ENCODE measurements around the gene CHEK2. TPM values are rescaled to one million over a fixed set of nuclear protein-coding genes. Genes with fewer than 3 reads are reported as not detected.

Gene CHEK2
- total RNA-seq, 1 experiment from 2014 or later, result 61.1 TPM

DNA sequence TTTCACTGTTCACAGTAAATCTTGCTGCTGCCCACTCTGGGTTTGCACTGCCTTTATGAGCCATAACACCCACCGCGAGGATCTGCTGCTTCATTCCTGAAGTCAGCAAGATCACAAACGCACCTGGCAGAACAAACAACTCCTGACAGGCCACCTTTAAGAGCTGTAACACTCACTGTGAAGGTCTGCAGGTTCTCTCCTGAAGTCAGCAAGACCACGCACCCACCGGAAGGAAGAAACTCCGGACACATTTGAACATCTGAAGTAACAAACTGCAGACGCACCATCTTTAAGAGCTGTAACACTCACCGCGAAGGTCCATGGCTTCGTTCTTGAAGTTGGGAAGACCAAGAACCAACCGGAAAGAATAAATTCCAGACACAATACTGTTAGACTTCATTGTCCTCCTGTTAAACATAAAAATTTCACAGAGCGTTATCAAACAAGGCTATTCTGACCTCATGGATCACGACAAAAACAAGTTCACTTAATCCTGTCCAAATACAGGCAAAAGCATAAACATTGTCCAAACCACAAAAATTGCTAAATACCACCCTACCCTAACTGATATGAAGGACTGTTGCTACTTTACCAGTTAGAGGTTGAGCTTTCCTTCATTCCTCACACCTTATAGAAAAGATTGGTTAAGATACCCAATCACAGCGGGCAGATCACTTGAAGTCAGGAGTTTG is 27.9 kb upstream of the CHEK2 start:
- Mint-ChIP-seq H3K4me1 (peaks cover 8 to 12% of the 10 kb centered on the region in 2 experiments), H3K36me3 (ENCODE audit: insufficient read depth in 1 of 3, low read depth in 3 of 3) (peaks cover 8 to 11% (median 10%) of the 10 kb centered on the region in 3 experiments; a peak in 6 of 7 replicates), H3K4me3 (no peak overlapping the region), H3K9me3 (peaks cover 1 to 9% of the 10 kb centered on the region in 2 experiments; a peak in 4 of 5 replicates), H3K27me3 (ENCODE audit: low read depth) (no peaks in the 10 kb centered on the region), H3K27ac (peak overlapping the region in 1 of 3 experiments; percentile 49; a peak in 2 of 7 replicates)
- Histone ChIP-seq H3K79me1 (ENCODE audit: insufficient read depth, low read depth, low read length, poor library complexity, severe bottlenecking) (no peaks in the 10 kb centered on the region), H3K23me2 (ENCODE audit: insufficient read length, low read depth, low read length, poor library complexity, severe bottlenecking) (no peaks in the 10 kb centered on the region), H2AFZ (ENCODE audit: low read length) (no peak overlapping the region), H3K18ac (ENCODE audit: insufficient read length, low read depth, low read length) (no peak overlapping the region), H3K4me1 (ENCODE audit: insufficient read depth, low read length) (no peaks in the 10 kb centered on the region), H2BK15ac (ENCODE audit: low read depth, low read length) (no peak overlapping the region), H4K8ac (replicated peaks; ENCODE audit: insufficient read length, low read depth, low read length) (no peak overlapping the region), H4K5ac (ENCODE audit: insufficient read length, low read depth, low read length) (no peak overlapping the region), H3K4ac (ENCODE audit: low read depth, low read length) (no peak overlapping the region), H2BK120ac (ENCODE audit: low read depth, low read length, poor library complexity, severe bottlenecking) (no peak overlapping the region), H3T11ph (ENCODE audit: low read length) (no peak overlapping the region), H2BK5ac (ENCODE audit: insufficient read length, low read length) (no peak overlapping the region), H3K14ac (ENCODE audit: insufficient read depth, low read length) (no peak overlapping the region), H3K9me3 (ENCODE audit: control insufficient read depth, low read depth, low read length) (no peaks in the 10 kb centered on the region), H3K27me3 (ENCODE audit: insufficient read depth, low read length) (no peaks in the 10 kb centered on the region), H2AK5ac (ENCODE audit: insufficient read length, low read length) (no peak overlapping the region), H3K23ac (ENCODE audit: insufficient read length, low read depth, low read length) (no peak overlapping the region), H3K4me2 (ENCODE audit: insufficient read depth, insufficient read length, low read length) (no peak overlapping the region), H4K91ac (ENCODE audit: insufficient read length, low read depth, low read length) (no peak overlapping the region), H2BK20ac (ENCODE audit: low read depth, low read length, poor library complexity, severe bottlenecking) (no peak overlapping the region), H3K79me2 (ENCODE audit: insufficient read depth, low read length) (no peaks in the 10 kb centered on the region), H3K9ac (ENCODE audit: extremely low read depth, insufficient read length, low read length) (no peak overlapping the region), H3K27ac (ENCODE audit: insufficient read length, low read depth, low read length) (no peak overlapping the region), H4K20me1 (ENCODE audit: control insufficient read depth, insufficient read depth, insufficient read length) (no peaks in the 10 kb centered on the region), H2BK12ac (ENCODE audit: insufficient read length, low read depth, low read length) (no peak overlapping the region), H3K56ac (ENCODE audit: insufficient read length, low read depth, low read length) (no peak overlapping the region)
- no peak for TF ChIP-seq CTCF (conservative IDR thresholded peaks at IDR 0.05)
- WGBS (ENCODE audit: extremely low coverage, insufficient read length, low lambda C conversion rate), result no CpG with 5 or more reads among the region's 14 CpGs
- DNase-seq, result no peak

Measured in H9 (cell line).